ENCODE data around the gene LTBP1. TPM values are rescaled to one million over a fixed set of nuclear protein-coding genes. Genes with fewer than 3 reads are reported as not detected.

Gene LTBP1
- total and polyA plus RNA-seq, 4 donors, result 5.8 to 57.6 (median 10.2) TPM

- TF ChIP-seq HNF4A (conservative IDR thresholded peaks at IDR 0.05) (no peak), FOXA2 (IDR thresholded peaks at IDR 0.05) (no peak), YY1 (IDR thresholded peaks at IDR 0.05) (no peak), ATF3 (IDR thresholded peaks at IDR 0.05) (no peak), FOXA1 (IDR thresholded peaks at IDR 0.05) (no peak), TAF1 (conservative IDR thresholded peaks at IDR 0.05) (no peak)
Observed at GRCh38 chr2:33298233-33298632, 351.5 kb downstream of the LTBP1 start (continued).

- Histone ChIP-seq H3K4me3 (ENCODE audit: low read depth in 1 of 3, low read length in 3 of 3) (no peak overlapping the region), H3K4me1 (ENCODE audit: control insufficient read depth in 4 of 4, insufficient read depth in 4 of 4, low read length in 3 of 4) (no peaks in the 10 kb centered on the region), H3K36me3 (ENCODE audit: control insufficient read depth in 4 of 4, insufficient read depth in 3 of 4, low read depth in 1 of 4, low read length in 3 of 4) (peaks cover 0 to 7% (median 3%) of the 10 kb centered on the region in 4 donors), H3K9ac (ENCODE audit: low read depth in 1 of 2, low read length in 2 of 2) (no peak overlapping the region), H3K27me3 (ENCODE audit: control insufficient read depth in 4 of 4, insufficient read depth in 4 of 4, low read length in 3 of 4) (no peaks in the 10 kb centered on the region), H3K27ac (ENCODE audit: low read depth in 1 of 2, low read length in 2 of 2) (no peak overlapping the region), H3K9me3 (ENCODE audit: control insufficient read depth in 4 of 4, low read length in 3 of 4) (no peaks in the 10 kb centered on the region)
- 97% methylated on average over 3 of the region's 3 CpGs for WGBS
- no peak for DNase-seq (ENCODE audit: low spot score)
- TF ChIP-seq JUND (IDR thresholded peaks at IDR 0.05), result no peak
Observed at GRCh38 chr2:33301355-33301754, 354.6 kb downstream of the LTBP1 start.

- peaks cover 0 to 7% (median 3%) of the 10 kb centered on the region in 4 donors for H3K36me3 ChIP-seq (ENCODE audit: control insufficient read depth in 4 of 4, insufficient read depth in 3 of 4, low read depth in 1 of 4, low read length in 3 of 4)
- no peaks in the 10 kb centered on the region for H3K4me1 ChIP-seq (ENCODE audit: control insufficient read depth in 4 of 4, insufficient read depth in 4 of 4, low read length in 3 of 4)
- no peak overlapping the region for H3K27ac ChIP-seq (ENCODE audit: low read depth in 1 of 2, low read length in 2 of 2)
- no peak overlapping the region for H3K9ac ChIP-seq (ENCODE audit: low read depth in 1 of 2, low read length in 2 of 2)
- no peaks in the 10 kb centered on the region for H3K9me3 ChIP-seq (ENCODE audit: control insufficient read depth in 4 of 4, low read length in 3 of 4)
- no peaks in the 10 kb centered on the region for H3K27me3 ChIP-seq (ENCODE audit: control insufficient read depth in 4 of 4, insufficient read depth in 4 of 4, low read length in 3 of 4)
- DNase-seq (ENCODE audit: low spot score), result no peak
- TF ChIP-seq RXRA (IDR thresholded peaks at IDR 0.05) (no peak), SP1 (IDR thresholded peaks at IDR 0.05) (no peak), FOXA1 (IDR thresholded peaks at IDR 0.05) (no peak), CTCF (IDR thresholded peaks at IDR 0.05; ENCODE audit: low read depth, low read length, missing input control) (no peak), ATF3 (IDR thresholded peaks at IDR 0.05) (no peak), NR2F2 (IDR thresholded peaks at IDR 0.05) (no peak), HNF4A (conservative IDR thresholded peaks at IDR 0.05) (no peak), GABPA (IDR thresholded peaks at IDR 0.05 in 1 of 2, conservative IDR thresholded peaks at IDR 0.05 in 1 of 2) (no peak), REST (IDR thresholded peaks at IDR 0.05) (no peak), YY1 (IDR thresholded peaks at IDR 0.05) (no peak), FOXA2 (IDR thresholded peaks at IDR 0.05) (no peak), MAX (IDR thresholded peaks at IDR 0.05) (no peak), EGR1 (IDR thresholded peaks at IDR 0.05; ENCODE audit: low read depth in 2 of 2) (no peak), JUND (IDR thresholded peaks at IDR 0.05) (no peak), RAD21 (IDR thresholded peaks at IDR 0.05) (no peak)
- 83% methylated on average over 2 of the region's 2 CpGs for WGBS
- no peak overlapping the region for H3K4me3 ChIP-seq (ENCODE audit: low read depth in 1 of 3, low read length in 3 of 3)
Observed at GRCh38 chr2:33302348-33302747, 355.6 kb downstream of the LTBP1 start.

All from liver (tissue), 9 donors.